ENCODE data around the gene GATA1.
"Not testable (repeated sequence)": the region's sequence is repeated elsewhere in the genome, so short reads cannot be mapped to it uniquely, and the experiment has no call there.

GATA1 gene

DNA sequence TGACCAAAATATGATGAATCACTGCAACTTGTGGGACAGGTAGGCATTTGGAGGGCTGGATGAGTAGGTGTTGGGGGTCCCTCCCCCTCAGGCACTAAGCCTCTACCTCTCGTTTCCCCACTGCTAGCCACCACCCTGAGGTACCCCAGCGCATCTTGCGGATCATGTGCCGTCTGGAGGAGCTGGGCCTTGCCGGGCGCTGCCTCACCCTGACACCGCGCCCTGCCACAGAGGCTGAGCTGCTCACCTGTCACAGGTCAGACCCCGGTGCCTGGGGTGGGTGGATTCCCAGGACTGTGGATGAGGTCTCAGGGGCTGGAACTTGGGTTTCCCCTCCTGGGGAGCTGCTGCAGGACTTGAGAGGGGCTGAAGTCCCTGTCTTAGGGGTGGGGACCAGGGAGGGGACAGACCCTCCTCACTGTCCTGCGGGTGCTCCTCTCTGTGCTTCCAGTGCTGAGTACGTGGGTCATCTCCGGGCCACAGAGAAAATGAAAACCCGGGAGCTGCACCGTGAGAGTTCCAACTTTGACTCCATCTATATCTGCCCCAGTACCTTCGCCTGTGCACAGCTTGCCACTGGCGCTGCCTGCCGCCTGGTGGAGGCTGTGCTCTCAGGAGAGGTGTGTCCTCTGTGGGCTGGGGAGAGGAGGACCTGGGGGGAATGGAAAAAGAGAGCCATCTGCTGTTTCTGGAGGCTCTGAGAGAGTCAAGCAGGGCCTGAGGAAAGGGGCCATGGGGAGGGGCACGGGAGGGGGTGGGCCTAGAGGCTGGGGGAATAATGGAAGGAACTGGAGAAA is 29.8 kb downstream of the GATA1 start:
- DNase-seq: no peak

DNA sequence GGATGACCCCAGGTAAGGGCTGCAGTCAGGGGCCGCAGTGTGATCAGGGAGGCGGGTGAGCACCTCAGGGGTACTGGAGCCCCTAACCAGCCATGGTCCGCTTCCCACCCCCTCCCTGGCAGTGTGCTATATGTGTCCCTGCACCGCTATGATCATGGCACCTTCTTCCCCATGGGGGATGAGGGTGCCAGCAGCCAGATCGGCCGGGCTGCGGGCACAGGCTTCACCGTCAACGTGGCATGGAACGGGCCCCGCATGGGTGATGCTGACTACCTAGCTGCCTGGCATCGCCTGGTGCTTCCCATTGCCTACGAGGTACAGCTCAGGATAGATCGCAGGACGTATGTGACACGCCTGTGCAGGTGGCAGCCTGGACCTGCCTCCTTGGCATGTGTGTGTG is 31.7 kb downstream of the GATA1 start:
- no peak for DNase-seq

- no peak for DNase-seq
These were observed 32.5 kb downstream of the GATA1 start for GRCh38 chrX:48818866-48819265.

- DNase-seq: not testable (repeated sequence)
These were observed 33.0 kb downstream of the GATA1 start for GRCh38 chrX:48819394-48819793.

DNA sequence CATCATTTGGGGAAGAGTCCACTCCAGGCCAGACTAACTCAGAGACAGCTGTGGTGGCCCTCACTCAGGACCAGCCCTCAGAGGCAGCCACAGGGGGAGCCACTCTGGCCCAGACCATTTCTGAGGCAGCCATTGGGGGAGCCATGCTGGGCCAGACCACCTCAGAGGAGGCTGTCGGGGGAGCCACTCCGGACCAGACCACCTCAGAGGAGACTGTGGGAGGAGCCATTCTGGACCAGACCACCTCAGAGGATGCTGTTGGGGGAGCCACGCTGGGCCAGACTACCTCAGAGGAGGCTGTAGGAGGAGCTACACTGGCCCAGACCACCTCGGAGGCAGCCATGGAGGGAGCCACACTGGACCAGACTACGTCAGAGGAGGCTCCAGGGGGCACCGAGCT is 36.7 kb downstream of the GATA1 start:
- no peak for DNase-seq

GRCh38 chrX:48824066-48824465 is 37.7 kb downstream of the GATA1 start:
- DNase-seq: no peak

DNA sequence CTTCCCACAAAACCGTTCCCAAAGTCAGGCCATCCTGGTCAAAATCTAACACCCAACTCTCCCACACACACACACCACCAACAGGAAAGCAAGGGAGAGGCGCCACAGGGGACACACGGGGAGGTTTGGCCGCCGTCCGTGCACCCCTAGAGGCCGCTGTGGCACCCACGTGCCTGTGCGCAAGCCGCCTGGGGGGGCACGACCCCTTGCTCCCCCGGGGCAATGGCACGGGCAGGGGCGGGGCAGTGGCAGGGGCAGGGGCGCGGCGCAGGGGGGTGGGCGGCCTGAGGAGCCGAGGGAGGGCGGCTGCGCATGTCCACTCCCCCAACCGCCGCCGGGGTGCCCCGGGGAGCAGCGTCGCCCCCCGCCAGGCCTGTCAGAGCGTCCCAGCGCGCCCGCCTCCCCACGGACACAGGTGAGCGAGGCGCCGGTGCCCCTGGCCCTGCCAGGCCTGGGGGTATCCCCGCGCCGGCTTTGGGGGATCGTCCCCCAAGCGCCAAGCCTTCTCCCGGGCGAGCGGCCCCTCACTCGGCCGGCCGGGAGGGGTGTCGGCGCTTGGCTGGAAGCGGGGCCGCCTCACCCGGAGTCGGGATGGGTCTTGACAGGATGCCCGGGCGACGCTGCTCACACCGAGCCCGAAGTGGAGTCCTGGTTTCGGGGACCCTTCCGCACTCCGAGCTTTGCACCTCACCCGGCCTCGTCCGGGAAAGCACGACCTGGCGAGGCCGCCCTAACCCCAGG is 39.9 kb downstream of the GATA1 start, which contains the start of gene ERAS:
Gene ERAS (plus strand): TSS at position 379 of the 741 bp plus-strand sequence. CDS start 2,611 bp downstream, outside the sequence.
- DNase-seq: peak; percentile 14

- no peak for DNase-seq
These were observed 40.7 kb downstream of the GATA1 start for GRCh38 chrX:48826876-48827653.

DNA sequence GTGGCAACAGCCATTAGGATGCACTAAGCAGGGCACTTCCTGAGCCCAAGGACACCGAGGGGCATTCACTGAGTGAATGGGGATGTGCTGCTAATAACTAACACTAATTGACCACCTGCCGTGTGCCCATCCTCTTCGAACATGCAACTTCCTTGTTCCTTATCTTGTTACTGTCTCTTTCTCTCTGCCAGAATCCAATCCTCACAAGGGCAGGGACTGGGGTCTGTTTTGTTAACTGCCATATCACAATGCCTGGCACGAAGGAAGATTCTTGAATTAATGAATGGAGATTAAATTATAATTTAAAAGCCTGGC is 41.2 kb downstream of the GATA1 start:
- no peak for DNase-seq

DNA sequence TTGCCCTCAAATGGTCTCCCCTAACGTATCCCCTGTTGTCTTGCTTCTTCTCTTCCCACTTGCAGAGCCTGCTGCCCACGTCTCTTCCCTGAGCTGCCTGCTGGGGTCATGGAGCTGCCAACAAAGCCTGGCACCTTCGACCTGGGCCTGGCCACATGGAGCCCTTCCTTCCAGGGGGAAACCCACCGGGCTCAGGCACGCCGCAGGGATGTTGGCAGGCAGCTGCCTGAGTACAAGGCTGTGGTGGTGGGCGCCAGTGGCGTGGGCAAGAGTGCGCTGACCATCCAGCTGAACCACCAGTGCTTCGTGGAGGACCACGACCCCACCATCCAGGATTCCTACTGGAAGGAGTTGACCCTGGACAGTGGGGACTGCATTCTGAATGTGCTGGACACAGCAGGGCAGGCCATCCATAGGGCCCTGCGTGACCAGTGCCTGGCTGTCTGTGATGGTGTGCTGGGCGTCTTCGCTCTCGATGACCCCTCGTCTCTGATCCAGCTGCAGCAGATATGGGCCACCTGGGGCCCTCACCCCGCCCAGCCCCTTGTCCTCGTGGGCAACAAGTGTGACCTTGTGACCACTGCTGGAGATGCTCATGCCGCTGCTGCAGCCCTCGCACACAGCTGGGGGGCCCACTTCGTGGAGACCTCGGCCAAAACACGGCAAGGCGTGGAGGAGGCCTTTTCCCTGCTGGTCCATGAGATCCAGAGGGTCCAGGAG is 42.8 kb downstream of the GATA1 start:
- no peak for DNase-seq

DNA sequence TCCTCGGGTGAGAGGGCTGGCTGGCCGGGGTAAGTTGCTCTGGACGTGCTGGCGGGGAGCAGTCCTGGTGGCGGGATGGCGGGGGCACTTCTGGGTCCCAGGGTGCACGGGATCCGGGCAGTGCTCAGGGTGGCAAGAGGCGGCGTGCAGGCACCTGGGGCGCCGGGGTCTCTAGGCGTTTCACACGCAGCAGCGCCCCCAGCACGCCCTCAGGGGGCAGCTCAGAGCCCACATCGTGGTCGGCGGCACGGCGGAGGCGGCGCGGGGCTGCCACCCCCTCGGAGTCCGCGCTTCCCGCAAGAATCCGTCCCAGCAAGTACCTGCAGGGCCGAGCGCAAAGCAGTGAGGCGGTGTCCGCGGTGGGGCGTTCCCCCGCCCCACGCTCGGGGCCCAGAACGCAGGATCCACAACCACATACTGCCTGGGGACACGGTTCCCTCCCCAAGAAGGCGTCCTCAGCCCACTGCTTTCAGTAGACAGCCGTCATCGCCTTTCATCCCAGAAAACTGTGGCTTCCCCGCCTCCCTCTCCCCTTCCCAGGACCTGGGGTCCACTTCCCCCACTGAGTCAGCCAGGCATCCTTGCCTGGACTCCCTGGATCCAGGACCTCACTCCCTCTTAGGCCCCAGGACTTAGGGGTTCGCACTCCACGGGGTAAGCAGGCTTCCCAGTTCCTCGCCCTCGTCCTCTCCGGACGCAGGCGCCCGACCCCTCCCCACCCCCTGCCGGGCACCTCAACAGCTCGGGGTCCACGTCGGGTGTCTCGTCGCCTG is 44.9 kb downstream of the GATA1 start:
- DNase-seq: no peak

DNA sequence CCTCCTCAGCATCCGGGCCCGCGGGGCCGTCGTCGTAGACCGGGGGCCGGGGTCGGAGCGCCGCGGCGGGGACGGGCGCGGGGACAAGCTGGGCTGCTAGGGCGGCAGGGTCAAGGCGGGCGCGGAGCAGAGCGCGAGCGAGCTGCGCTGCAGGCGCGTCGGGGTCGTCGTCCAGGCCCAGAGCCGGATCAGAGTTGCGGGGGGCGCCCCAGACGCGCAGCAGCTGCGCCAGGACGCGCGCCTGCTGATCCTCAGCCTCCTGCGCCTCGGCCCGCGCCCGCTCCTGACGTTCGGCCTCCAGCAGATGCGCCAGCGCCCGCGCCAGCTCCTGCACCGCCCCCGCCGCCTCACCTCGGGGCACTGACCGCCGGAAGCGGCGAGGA is 45.5 kb downstream of the GATA1 start:
- no peak for DNase-seq

GRCh38 chrX:48833542-48834138 is 47.2 kb downstream of the GATA1 start:
- DNase-seq: no peak

DNA sequence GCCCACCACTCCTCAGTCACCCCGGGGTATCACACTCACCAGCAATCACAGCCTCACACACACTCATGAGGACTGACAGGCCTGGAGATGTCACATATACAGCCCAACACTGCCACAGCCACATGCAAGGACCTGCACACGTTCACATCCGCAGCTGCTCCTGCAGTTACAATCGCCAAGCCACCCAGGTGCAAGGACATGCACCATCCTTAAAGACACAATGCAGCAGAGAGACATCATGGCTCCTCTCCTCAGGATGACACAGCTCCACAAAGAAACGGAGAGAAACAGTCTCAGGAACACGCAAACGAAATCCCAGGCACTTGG is 48.0 kb downstream of the GATA1 start:
- DNase-seq: no peak

DNA sequence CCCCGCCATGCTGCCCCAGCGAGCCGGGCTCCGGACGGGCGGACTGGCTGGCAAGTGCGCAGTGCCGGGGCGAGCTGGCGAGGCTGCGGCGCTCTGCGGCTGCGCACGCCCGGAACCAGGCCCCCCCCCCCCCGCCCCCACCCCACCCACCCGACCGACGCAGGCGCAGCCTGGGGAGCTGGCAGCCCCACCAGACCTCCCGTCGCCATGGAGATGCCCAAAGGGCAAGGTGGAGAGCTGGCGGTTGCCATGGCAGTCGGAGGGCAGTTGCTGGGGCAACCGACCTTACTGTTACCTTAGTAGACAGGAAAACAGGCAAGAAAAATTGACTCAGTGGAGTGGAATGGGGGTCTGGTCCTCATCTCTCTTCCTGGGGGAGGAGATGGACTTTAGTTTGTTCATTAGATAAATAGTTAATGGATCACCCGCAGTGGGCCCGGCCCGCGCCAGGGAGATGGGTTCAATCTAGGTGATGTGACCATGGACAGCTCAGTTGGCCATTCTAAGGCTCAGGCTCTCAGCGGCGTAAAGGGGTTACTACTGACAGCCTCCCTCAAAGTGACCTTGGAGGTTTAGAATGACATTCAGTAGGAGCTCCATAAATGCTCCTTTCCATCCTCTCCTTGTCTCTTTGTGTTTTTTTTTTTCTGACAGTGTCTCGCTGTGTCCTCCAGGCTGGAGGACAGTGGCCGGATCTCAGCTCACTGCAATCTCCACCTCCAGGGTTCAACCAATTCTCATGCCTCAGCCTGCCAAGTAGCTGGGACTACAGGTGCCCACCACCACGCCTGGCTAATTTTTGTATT is 49.3 kb downstream of the GATA1 start, which contains the start of gene PCSK1N:
Gene PCSK1N (minus strand): TSS at position 87 of the 806 bp plus-strand sequence. CDS start 78 bp downstream, at position 9.
- no peak for DNase-seq

- DNase-seq: no peak
These were observed 53.3 kb downstream of the GATA1 start for GRCh38 chrX:48839686-48840085.

Data from stimulated activated CD4-positive, alpha-beta T cell treated with anti-CD3 and anti-CD28 coated beads, Interleukin-4, amount 100 ng/mL, for 1 hour (primary cell).